ENCODE results near the gene CRISPLD2. TPM values are rescaled to one million over a fixed set of nuclear protein-coding genes. Genes with fewer than 3 reads are reported as not detected.
"Not testable (repeated sequence)": the region's sequence is repeated elsewhere in the genome, so short reads cannot be mapped to it uniquely, and the experiment has no call there.

CRISPLD2 gene
- total RNA-seq, 1 donor: 44.0 TPM

- H3K4me3 ChIP-seq (ENCODE audit: low read depth, low read length): no peak overlapping the region
- no peak for TF ChIP-seq CTCF (IDR thresholded peaks at IDR 0.05; ENCODE audit: insufficient read depth, low read depth, low read length)
- DNase-seq (ENCODE audit: low read depth): no peak
Observed at GRCh38 chr16:84848986-84849634, 29.3 kb downstream of the CRISPLD2 start.

GRCh38 chr16:84849751-84850150 lies 30.0 kb downstream of the CRISPLD2 start:
- H3K4me3 ChIP-seq (ENCODE audit: low read depth, low read length): no peak overlapping the region
- DNase-seq (ENCODE audit: low read depth): no peak
- TF ChIP-seq CTCF (IDR thresholded peaks at IDR 0.05; ENCODE audit: insufficient read depth, low read depth, low read length): no peak

GRCh38 chr16:84850714-84851113 lies 30.9 kb downstream of the CRISPLD2 start:
- H3K4me3 ChIP-seq (ENCODE audit: low read depth, low read length): no peak overlapping the region
- no peak for DNase-seq (ENCODE audit: low read depth)
- TF ChIP-seq CTCF (IDR thresholded peaks at IDR 0.05; ENCODE audit: insufficient read depth, low read depth, low read length): no peak

- no peak for TF ChIP-seq CTCF (IDR thresholded peaks at IDR 0.05; ENCODE audit: insufficient read depth, low read depth, low read length)
- H3K4me3 ChIP-seq (ENCODE audit: low read depth, low read length): no peak overlapping the region
- DNase-seq (ENCODE audit: low read depth): peak; percentile 90
Observed at GRCh38 chr16:84851192-84852127, 31.7 kb downstream of the CRISPLD2 start.

- no peak for TF ChIP-seq CTCF (IDR thresholded peaks at IDR 0.05; ENCODE audit: insufficient read depth, low read depth, low read length)
- DNase-seq (ENCODE audit: low read depth): no peak
- H3K4me3 ChIP-seq (ENCODE audit: low read depth, low read length): no peak overlapping the region
Observed at GRCh38 chr16:84853534-84853933, 33.7 kb downstream of the CRISPLD2 start.

- no peak overlapping the region for H3K4me3 ChIP-seq (ENCODE audit: low read depth, low read length)
- peak; percentile 90 for DNase-seq (ENCODE audit: low read depth)
- no peak for TF ChIP-seq CTCF (IDR thresholded peaks at IDR 0.05; ENCODE audit: insufficient read depth, low read depth, low read length)
Observed at GRCh38 chr16:84854759-84855158, 35.0 kb downstream of the CRISPLD2 start.

GRCh38 chr16:84855435-84856202 lies 35.8 kb downstream of the CRISPLD2 start:
- H3K4me3 ChIP-seq (ENCODE audit: low read depth, low read length); DNase-seq (ENCODE audit: low read depth): not testable (repeated sequence)

- DNase-seq (ENCODE audit: low read depth); H3K4me3 ChIP-seq (ENCODE audit: low read depth, low read length): not testable (repeated sequence)
Observed at GRCh38 chr16:84856203-84856581, 36.4 kb downstream of the CRISPLD2 start.

- not testable (repeated sequence) for DNase-seq (ENCODE audit: low read depth); H3K4me3 ChIP-seq (ENCODE audit: low read depth, low read length)
Observed at GRCh38 chr16:84856811-84857210, 37.0 kb downstream of the CRISPLD2 start.
